ENCODE results near the gene FEM1B. TPM values are rescaled to one million over a fixed set of nuclear protein-coding genes. Genes with fewer than 3 reads are reported as not detected.

The FEM1B gene
- total RNA-seq, 1 experiment from 2014 or later: 22.1 TPM

DNA sequence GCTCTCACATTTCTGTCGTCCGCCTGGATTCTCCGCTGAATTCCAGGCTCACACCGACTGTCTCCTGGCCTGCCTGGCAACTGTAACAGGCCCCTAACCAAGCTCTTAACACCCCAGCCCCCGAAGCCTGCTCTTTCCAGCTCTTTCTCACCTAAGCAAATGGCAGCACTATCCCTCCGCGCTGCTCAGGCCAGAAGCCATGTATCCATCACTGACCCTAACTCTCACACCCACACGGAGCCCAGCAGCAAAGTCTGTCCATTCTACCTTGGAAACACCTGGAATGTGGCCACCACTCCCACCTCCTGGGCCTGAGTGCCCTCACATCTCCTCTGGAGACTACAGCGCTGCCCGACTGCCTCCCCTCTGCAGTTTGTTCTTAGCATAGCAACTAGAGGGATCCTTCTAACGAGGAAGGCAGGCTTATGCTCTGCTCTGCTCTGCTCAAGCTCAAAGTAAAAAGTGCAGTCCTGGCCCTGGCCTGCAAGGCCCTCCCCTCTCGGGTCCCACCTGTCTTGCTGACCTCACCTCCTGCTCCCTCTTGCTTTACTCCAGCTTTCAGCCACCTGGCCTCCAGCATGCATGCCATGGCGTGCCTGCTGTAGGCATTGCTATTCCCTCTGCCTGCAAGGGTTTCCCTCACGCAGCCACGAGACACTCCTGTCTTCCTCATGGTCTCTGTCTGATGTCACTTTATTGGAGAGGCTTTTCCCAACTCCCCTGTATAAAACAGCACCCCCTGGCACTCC is 27.2 kb downstream of the FEM1B start:
- no peak for DNase-seq

GRCh38 chr15:68305420-68305871 is 27.9 kb downstream of the FEM1B start:
- BruUV-seq (replicated peaks): no TSS peak
- H3K27me3 ChIP-seq (ENCODE audit: low read length): no peaks in the 10 kb centered on the region
- no peaks in the 10 kb centered on the region for H3F3A ChIP-seq (ENCODE audit: low read length, unreplicated experiment)
- ATAC-seq: no peak
- POLR2A ChIA-PET (ENCODE audit: unreplicated experiment): no interaction called here
- no peaks in the 10 kb centered on the region for H3K79me2 ChIP-seq (ENCODE audit: low read length)
- H3K9me2 ChIP-seq (replicated peaks; ENCODE audit: low read length): no peaks in the 10 kb centered on the region
- H3K4me3 ChIP-seq (ENCODE audit: low read length): no peak overlapping the region
- intact Hi-C loops (cut with micrococcal nuclease): loop anchor here (5.0 to 10.0 kb wide), 2 partner anchors 239 to 262 kb away; no protein-coding TSS in a partner anchor
- no peaks in the 10 kb centered on the region for H4K20me1 ChIP-seq (ENCODE audit: low read length)
- H3K4me2 ChIP-seq (ENCODE audit: low read length): no peak overlapping the region
- no peak overlapping the region for H3K9ac ChIP-seq (ENCODE audit: low read length)
- H3K36me3 ChIP-seq (ENCODE audit: low read depth, low read length): no peaks in the 10 kb centered on the region
- no peak for DNase-seq
- H3K27ac ChIP-seq (ENCODE audit: low read length): no peak overlapping the region
- H2AFZ ChIP-seq (ENCODE audit: low read length): no peak overlapping the region
- H3K9me3 ChIP-seq (ENCODE audit: low read length): no peaks in the 10 kb centered on the region
- no peak for TF ChIP-seq EZH2phosphoT487 (IDR thresholded peaks at IDR 0.05; ENCODE audit: borderline replicate concordance, low read length)
- no peak for TF ChIP-seq EZH2 (IDR thresholded peaks at IDR 0.05; ENCODE audit: low read length, unreplicated experiment)
- TF ChIP-seq, protein P1, sequence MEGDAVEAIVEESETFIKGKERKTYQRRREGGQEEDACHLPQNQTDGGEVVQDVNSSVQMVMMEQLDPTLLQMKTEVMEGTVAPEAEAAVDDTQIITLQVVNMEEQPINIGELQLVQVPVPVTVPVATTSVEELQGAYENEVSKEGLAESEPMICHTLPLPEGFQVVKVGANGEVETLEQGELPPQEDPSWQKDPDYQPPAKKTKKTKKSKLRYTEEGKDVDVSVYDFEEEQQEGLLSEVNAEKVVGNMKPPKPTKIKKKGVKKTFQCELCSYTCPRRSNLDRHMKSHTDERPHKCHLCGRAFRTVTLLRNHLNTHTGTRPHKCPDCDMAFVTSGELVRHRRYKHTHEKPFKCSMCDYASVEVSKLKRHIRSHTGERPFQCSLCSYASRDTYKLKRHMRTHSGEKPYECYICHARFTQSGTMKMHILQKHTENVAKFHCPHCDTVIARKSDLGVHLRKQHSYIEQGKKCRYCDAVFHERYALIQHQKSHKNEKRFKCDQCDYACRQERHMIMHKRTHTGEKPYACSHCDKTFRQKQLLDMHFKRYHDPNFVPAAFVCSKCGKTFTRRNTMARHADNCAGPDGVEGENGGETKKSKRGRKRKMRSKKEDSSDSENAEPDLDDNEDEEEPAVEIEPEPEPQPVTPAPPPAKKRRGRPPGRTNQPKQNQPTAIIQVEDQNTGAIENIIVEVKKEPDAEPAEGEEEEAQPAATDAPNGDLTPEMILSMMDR (conservative IDR thresholded peaks at IDR 0.05; ENCODE audit: low read depth, low read length): no peak
- CTCF ChIA-PET: interaction anchor here (0.5 kb wide), 1 partner anchor 53 kb away, joined by 9 read pairs; no protein-coding TSS in a partner anchor
- no peaks in the 10 kb centered on the region for H3K4me1 ChIP-seq (ENCODE audit: insufficient read depth, low read length)

More for the DNA sequence above, 27.2 kb downstream of the FEM1B start:
- H2AFZ ChIP-seq (ENCODE audit: low read length): no peak overlapping the region
- ChIA-PET POLR2A (ENCODE audit: unreplicated experiment) (no interaction called here), CTCF (interaction anchor here (0.5 to 0.9 kb wide), 2 partner anchors 52 to 53 kb away, joined by 6 to 9 read pairs; no protein-coding TSS in a partner anchor)
- no peak overlapping the region for H3K4me2 ChIP-seq (ENCODE audit: low read length)
- no peaks in the 10 kb centered on the region for H3K36me3 ChIP-seq (ENCODE audit: low read depth, low read length)
- H3K9ac ChIP-seq (ENCODE audit: low read length): no peak overlapping the region
- H3F3A ChIP-seq (ENCODE audit: low read length, unreplicated experiment): no peaks in the 10 kb centered on the region
- H3K4me3 ChIP-seq (ENCODE audit: low read length): no peak overlapping the region
- H3K9me2 ChIP-seq (replicated peaks; ENCODE audit: low read length): no peaks in the 10 kb centered on the region
- no peak overlapping the region for H3K27ac ChIP-seq (ENCODE audit: low read length)
- intact Hi-C loops (cut with micrococcal nuclease): loop anchor here (5.0 to 10.0 kb wide), 2 partner anchors 240 to 263 kb away; no protein-coding TSS in a partner anchor
- no peaks in the 10 kb centered on the region for H3K79me2 ChIP-seq (ENCODE audit: low read length)
- no peaks in the 10 kb centered on the region for H3K9me3 ChIP-seq (ENCODE audit: low read length)
- no peaks in the 10 kb centered on the region for H3K4me1 ChIP-seq (ENCODE audit: insufficient read depth, low read length)
- TF ChIP-seq EZH2phosphoT487 (IDR thresholded peaks at IDR 0.05; ENCODE audit: borderline replicate concordance, low read length): no peak
- no peak for TF ChIP-seq EZH2 (IDR thresholded peaks at IDR 0.05; ENCODE audit: low read length, unreplicated experiment)
- TF ChIP-seq, protein P1 (conservative IDR thresholded peaks at IDR 0.05; ENCODE audit: low read depth, low read length): no peak
- no TSS peak for BruUV-seq (replicated peaks)
- no peaks in the 10 kb centered on the region for H3K27me3 ChIP-seq (ENCODE audit: low read length)
- no peaks in the 10 kb centered on the region for H4K20me1 ChIP-seq (ENCODE audit: low read length)
- ATAC-seq: no peak

Measured in PC-3 (cell line).